GM13976 (cell line): ENCODE measurements around the gene ALLC.

Experiments used
- DNase-seq: peaks from one replicate; pipeline ENCODE4 v3.0.0; 2012; ENCODE audit warnings: low spot score
- CTCF ChIP-seq: IDR thresholded peaks from 2 replicates; pipeline ENCODE4 v1.5.1; 2012; ENCODE audit warnings: borderline replicate concordance, mild to moderate bottlenecking; ENCODE audit not compliant: insufficient read depth; ENCODE audit errors: extremely low read depth, missing control alignments, control extremely low read depth
- in situ Hi-C: fragments of 300-500 bp; cut with MboI; formaldehyde crosslinking; loops from one replicate; pipeline ENCODE4 v1.12.0; 2022; ENCODE audit warnings: low sequenced_read_pairs, mixed read lengths, inconsistent platforms; ENCODE audit not compliant: unreplicated experiment

ALLC gene

GRCh38 chr2:3641181-3641580, 16.8 kb upstream of the ALLC start:
- in situ Hi-C loops, result no loop called here
- TF ChIP-seq CTCF, result no peak
- DNase-seq, result no peak

GRCh38 chr2:3641841-3642421, 16.1 kb upstream of the ALLC start:
- in situ Hi-C loops, result no loop called here
- TF ChIP-seq CTCF, result no peak
- no peak for DNase-seq

- no peak for DNase-seq
- in situ Hi-C loops, result no loop called here
- TF ChIP-seq CTCF, result no peak
Measured at GRCh38 chr2:3642521-3643215, 15.3 kb upstream of the ALLC start.

GRCh38 chr2:3643371-3644245, 14.4 kb upstream of the ALLC start:
- no peak for DNase-seq
- no peak for TF ChIP-seq CTCF
- in situ Hi-C loops, result no loop called here

GRCh38 chr2:3644246-3644525, 13.8 kb upstream of the ALLC start:
- TF ChIP-seq CTCF, result no peak
- no peak for DNase-seq
- in situ Hi-C loops, result no loop called here

- in situ Hi-C loops, result no loop called here
- no peak for DNase-seq
- TF ChIP-seq CTCF, result no peak
Measured at GRCh38 chr2:3644891-3645605, 13.0 kb upstream of the ALLC start.
